ENCODE measurements around the gene PLA2G1B.

- TF ChIP-seq POLR2AphosphoS5 (IDR thresholded peaks at IDR 0.05; ENCODE audit: low read depth, low read length) = no peak
- no peak for TF ChIP-seq FOXP2 (optimal IDR thresholded peaks at IDR 0.05; ENCODE audit: borderline replicate concordance, extremely low read depth, extremely low read length, insufficient read depth)
- no peak for TF ChIP-seq SIN3A (IDR thresholded peaks at IDR 0.05; ENCODE audit: borderline replicate concordance, insufficient read depth, low read length)
- TF ChIP-seq TAF1 (IDR thresholded peaks at IDR 0.05; ENCODE audit: borderline replicate concordance, insufficient read depth, low read length) = no peak
Observed at GRCh38 chr12:120364487-120364886, 36.9 kb upstream of the PLA2G1B start.
